H4 (cell line): ENCODE measurements around the gene ITCH. TPM values are rescaled to one million over a fixed set of nuclear protein-coding genes. Genes with fewer than 3 reads are reported as not detected.
"Not testable (repeated sequence)": the region's sequence is repeated elsewhere in the genome, so short reads cannot be mapped to it uniquely, and the experiment has no call there.

Source experiments
- DNase-seq: peaks from one replicate; pipeline ENCODE4 v3.0.0-alpha.2; 2015; ENCODE audit warnings: low spot score
- total RNA-seq: library from RNA; depleted of rRNA; stranded (reverse); fragments of >200 nt; shearing (Covaris generic); gene quantifications from 2 replicates; pipeline ENCODE4 v1.2.3, GENCODE V29; 2014

The ITCH gene
- total RNA-seq, 1 experiment from 2014 or later, result 32.5 TPM

GRCh38 chr20:34377072-34377847 is 14.2 kb downstream of the ITCH start:
- DNase-seq, result no peak

GRCh38 chr20:34382174-34382573 is 19.1 kb downstream of the ITCH start:
- no peak for DNase-seq

- not testable (repeated sequence) for DNase-seq
Observed at GRCh38 chr20:34382877-34383455, 19.9 kb downstream of the ITCH start.

- DNase-seq, result no peak
Observed at GRCh38 chr20:34385464-34385863, 22.4 kb downstream of the ITCH start.

GRCh38 chr20:34388000-34388399 is 24.9 kb downstream of the ITCH start:
- no peak for DNase-seq

- DNase-seq, result no peak
Observed at GRCh38 chr20:34388678-34389077, 25.6 kb downstream of the ITCH start.

- no peak for DNase-seq
Observed at GRCh38 chr20:34389206-34389953, 26.3 kb downstream of the ITCH start.

- no peak for DNase-seq
Observed at GRCh38 chr20:34389954-34390555, 27.0 kb downstream of the ITCH start.

GRCh38 chr20:34396408-34396807 is 33.3 kb downstream of the ITCH start:
- DNase-seq, result no peak

- DNase-seq, result no peak
Observed at GRCh38 chr20:34397096-34397495, 34.0 kb downstream of the ITCH start.

GRCh38 chr20:34400776-34401175 is 37.7 kb downstream of the ITCH start:
- not testable (repeated sequence) for DNase-seq

GRCh38 chr20:34401741-34402455 is 38.8 kb downstream of the ITCH start:
- no peak for DNase-seq

- no peak for DNase-seq
Observed at GRCh38 chr20:34402461-34402860, 39.4 kb downstream of the ITCH start.

GRCh38 chr20:34403063-34403827 is 40.2 kb downstream of the ITCH start:
- DNase-seq, result no peak

GRCh38 chr20:34403908-34404307 is 40.8 kb downstream of the ITCH start:
- no peak for DNase-seq

- DNase-seq, result no peak
Observed at GRCh38 chr20:34404803-34405202, 41.7 kb downstream of the ITCH start.

- DNase-seq, result not testable (repeated sequence)
Observed at GRCh38 chr20:34405247-34405651, 42.2 kb downstream of the ITCH start.

- DNase-seq, result not testable (repeated sequence)
Observed at GRCh38 chr20:34405942-34406341, 42.9 kb downstream of the ITCH start.

- no peak for DNase-seq
Observed at GRCh38 chr20:34407962-34408474, 44.9 kb downstream of the ITCH start.

GRCh38 chr20:34410336-34410735 is 47.3 kb downstream of the ITCH start:
- DNase-seq, result no peak

GRCh38 chr20:34412453-34412852 is 49.4 kb downstream of the ITCH start:
- DNase-seq, result no peak
